Measurements from ENCODE around the gene WDR20.

DNA sequence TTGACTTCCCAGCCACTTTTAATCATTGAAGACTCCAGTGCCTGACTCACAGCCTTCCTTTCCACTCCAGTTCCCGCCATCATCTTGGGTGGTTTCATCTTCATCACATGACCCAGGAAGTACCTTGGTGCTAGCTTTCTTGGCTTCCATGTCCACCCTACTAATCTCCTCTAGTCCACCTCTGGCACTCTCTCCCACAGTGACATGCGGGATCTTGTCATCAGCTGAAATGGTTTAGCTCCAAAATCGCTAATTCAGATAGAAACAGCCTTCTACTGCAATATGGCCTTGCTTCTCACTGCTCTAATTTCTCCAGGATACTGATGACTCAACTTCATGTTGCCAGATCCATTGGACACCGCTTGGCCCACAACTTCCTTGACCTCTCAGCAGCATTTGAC is 24.5 kb downstream of the WDR20 start:
- TF ChIP-seq, protein P1, sequence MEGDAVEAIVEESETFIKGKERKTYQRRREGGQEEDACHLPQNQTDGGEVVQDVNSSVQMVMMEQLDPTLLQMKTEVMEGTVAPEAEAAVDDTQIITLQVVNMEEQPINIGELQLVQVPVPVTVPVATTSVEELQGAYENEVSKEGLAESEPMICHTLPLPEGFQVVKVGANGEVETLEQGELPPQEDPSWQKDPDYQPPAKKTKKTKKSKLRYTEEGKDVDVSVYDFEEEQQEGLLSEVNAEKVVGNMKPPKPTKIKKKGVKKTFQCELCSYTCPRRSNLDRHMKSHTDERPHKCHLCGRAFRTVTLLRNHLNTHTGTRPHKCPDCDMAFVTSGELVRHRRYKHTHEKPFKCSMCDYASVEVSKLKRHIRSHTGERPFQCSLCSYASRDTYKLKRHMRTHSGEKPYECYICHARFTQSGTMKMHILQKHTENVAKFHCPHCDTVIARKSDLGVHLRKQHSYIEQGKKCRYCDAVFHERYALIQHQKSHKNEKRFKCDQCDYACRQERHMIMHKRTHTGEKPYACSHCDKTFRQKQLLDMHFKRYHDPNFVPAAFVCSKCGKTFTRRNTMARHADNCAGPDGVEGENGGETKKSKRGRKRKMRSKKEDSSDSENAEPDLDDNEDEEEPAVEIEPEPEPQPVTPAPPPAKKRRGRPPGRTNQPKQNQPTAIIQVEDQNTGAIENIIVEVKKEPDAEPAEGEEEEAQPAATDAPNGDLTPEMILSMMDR (optimal IDR thresholded peaks at IDR 0.05 in 1 of 3, IDR thresholded peaks at IDR 0.05 in 1 of 3, conservative IDR thresholded peaks at IDR 0.05 in 1 of 3; ENCODE audit: extremely low read depth in 1 of 3, insufficient read depth in 2 of 3, low read length in 3 of 3), result no peak
- no peak for TF ChIP-seq EZH2 (IDR thresholded peaks at IDR 0.05; ENCODE audit: low read length)
